Left lung (tissue), 14 donors: ENCODE results near the gene C3orf18. TPM values are rescaled to one million over a fixed set of nuclear protein-coding genes. Genes with fewer than 3 reads are reported as not detected.
A peak's percentile ranks its signal among the peaks of the same experiment; 100 is the strongest.

Experiments
- ATAC-seq: fragments of 200-7000 bp; cut with Tn5 transposase; one replicate; pipeline ENCODE4 v1.9.1; 2020; ENCODE audit warnings: moderate library complexity
- DNase-seq, 4 donors: peaks; one replicate each; pipeline ENCODE4 v3.0.0-alpha.2; 2013 to 2020
- H3K27ac ChIP-seq, 2 donors: fragments of 200-600 bp; sonication (generic) in 1 of 2; one replicate each; pipeline versions ENCODE4 v1.5.0 to v1.8.0; 2020 to 2021
- H3K27me3 ChIP-seq, 2 donors: fragments of 200-600 bp; sonication (generic) in 1 of 2; one replicate each; pipeline versions ENCODE4 v1.5.0 to v1.8.0; 2020 to 2021
- H3K36me3 ChIP-seq, 2 donors: fragments of 200-600 bp; sonication (generic) in 1 of 2; one replicate each; pipeline versions ENCODE4 v1.5.0 to v1.8.0; 2020 to 2021
- H3K4me1 ChIP-seq, 2 donors: fragments of 200-600 bp; one replicate each; pipeline ENCODE4 v1.8.0; 2021
- H3K4me3 ChIP-seq, 2 donors: fragments of 200-600 bp; sonication (generic) in 1 of 2; one replicate each; pipeline versions ENCODE4 v1.5.0 to v1.8.0; 2020 to 2021; ENCODE audit warnings: mild to moderate bottlenecking in 1 of 2
- H3K9me3 ChIP-seq, 2 donors: fragments of 200-600 bp; sonication (generic) in 1 of 2; one replicate each; pipeline versions ENCODE4 v1.5.0 to v1.8.0; 2020 to 2021
- intact Hi-C, 2 donors: fragments of 100-400 bp; cut with DNase I; formaldehyde crosslinking; loops; one replicate each; pipeline versions ENCODE4 v1.11.2 to v1.14.2; 2022
- long read RNA-seq, 12 donors: library from polyadenylated mRNA in 2 of 12; unstranded in 2 of 12; transcript quantifications; one replicate each; pipeline ENCODE4 v2.0.0 and lab custom pipeline, GENCODE V29; 2019 to 2026
- polyA plus RNA-seq, 6 donors: library from polyadenylated mRNA; unstranded; fragments of 120-200 nt; gene quantifications; one replicate each; pipeline ENCODE4 v1.2.1, GENCODE V29; 2013; ENCODE audit not compliant: insufficient read length in 6 of 6
- total RNA-seq, 2 donors: library from RNA; stranded (reverse); fragmentation: NEBNext Ultra II Directional; extraction: Animal tissue kit (Norgen Biotek cat#: 25700); gene quantifications; one replicate each; pipeline ENCODE4 v1.2.1, GENCODE V29; 2021
- TF ChIP-seq, protein P1 (sequence below), 2 donors: fragments of 200-600 bp; sonication (generic) in 1 of 2; IDR thresholded peaks; one replicate each; pipeline versions ENCODE4 v1.5.0 to v1.8.0; 2021; ENCODE audit warnings: antibody characterized with exemption in 2 of 2
- donor health status: DM: no; HTN: yes; CAD: no.
- donor health status: DM: no; HTN: no; CAD: no.

The C3orf18 gene
- 1 to 10 TPM; 6.2 to 6.6 TPM for total RNA-seq
- 10 to 100 TPM; 19.1 to 24.5 (median 21.8) TPM for polyA plus RNA-seq
- long read RNA-seq, donor 1, transcript C3orf18-210 (4 exons, 788 nt), result major isoform, 7 of 32 reads
- long read RNA-seq, donor 1, partial matches to known transcripts, result 23 of 32 reads
- long read RNA-seq, donor 1, other reads (novel, unspliced or antisense), result 0 of 32 reads
- long read RNA-seq, donor 2, partial matches to known transcripts, result 0 of 5 reads
- long read RNA-seq, donor 2, other reads (novel, unspliced or antisense), result 0 of 5 reads
- long read RNA-seq, donor 3, partial matches to known transcripts, result 0 of 7 reads
- long read RNA-seq, donor 3, other reads (novel, unspliced or antisense), result 0 of 7 reads
- long read RNA-seq, donor 4, partial matches to known transcripts, result 0 of 1 reads
- long read RNA-seq, donor 4, other reads (novel, unspliced or antisense), result 0 of 1 reads
- long read RNA-seq, donor 5, partial matches to known transcripts, result 0 of 4 reads
- long read RNA-seq, donor 5, other reads (novel, unspliced or antisense), result 0 of 4 reads
- long read RNA-seq, donor 6, transcript C3orf18-210 (4 exons, 788 nt), result major isoform, 5 of 7 reads
- long read RNA-seq, donor 6, partial matches to known transcripts, result 0 of 7 reads
- long read RNA-seq, donor 6, other reads (novel, unspliced or antisense), result 0 of 7 reads
- long read RNA-seq, donor 7, partial matches to known transcripts, result 0 of 1 reads
- long read RNA-seq, donor 7, other reads (novel, unspliced or antisense), result 0 of 1 reads
- long read RNA-seq, donor 8, partial matches to known transcripts, result 0 of 1 reads
- long read RNA-seq, donor 8, other reads (novel, unspliced or antisense), result 0 of 1 reads
- long read RNA-seq, donor 9, result 0 reads
- long read RNA-seq, donor 10, partial matches to known transcripts, result 0 of 3 reads
- long read RNA-seq, donor 10, other reads (novel, unspliced or antisense), result 0 of 3 reads
- long read RNA-seq, donor 11, transcript C3orf18-203 (5 exons, 2,486 nt), result major isoform, 5 of 23 reads
- long read RNA-seq, donor 11, partial matches to known transcripts, result 12 of 23 reads
- long read RNA-seq, donor 11, other reads (novel, unspliced or antisense), result 0 of 23 reads
- long read RNA-seq, donor 12, partial matches to known transcripts, result 0 of 2 reads
- long read RNA-seq, donor 12, other reads (novel, unspliced or antisense), result 0 of 2 reads

DNA sequence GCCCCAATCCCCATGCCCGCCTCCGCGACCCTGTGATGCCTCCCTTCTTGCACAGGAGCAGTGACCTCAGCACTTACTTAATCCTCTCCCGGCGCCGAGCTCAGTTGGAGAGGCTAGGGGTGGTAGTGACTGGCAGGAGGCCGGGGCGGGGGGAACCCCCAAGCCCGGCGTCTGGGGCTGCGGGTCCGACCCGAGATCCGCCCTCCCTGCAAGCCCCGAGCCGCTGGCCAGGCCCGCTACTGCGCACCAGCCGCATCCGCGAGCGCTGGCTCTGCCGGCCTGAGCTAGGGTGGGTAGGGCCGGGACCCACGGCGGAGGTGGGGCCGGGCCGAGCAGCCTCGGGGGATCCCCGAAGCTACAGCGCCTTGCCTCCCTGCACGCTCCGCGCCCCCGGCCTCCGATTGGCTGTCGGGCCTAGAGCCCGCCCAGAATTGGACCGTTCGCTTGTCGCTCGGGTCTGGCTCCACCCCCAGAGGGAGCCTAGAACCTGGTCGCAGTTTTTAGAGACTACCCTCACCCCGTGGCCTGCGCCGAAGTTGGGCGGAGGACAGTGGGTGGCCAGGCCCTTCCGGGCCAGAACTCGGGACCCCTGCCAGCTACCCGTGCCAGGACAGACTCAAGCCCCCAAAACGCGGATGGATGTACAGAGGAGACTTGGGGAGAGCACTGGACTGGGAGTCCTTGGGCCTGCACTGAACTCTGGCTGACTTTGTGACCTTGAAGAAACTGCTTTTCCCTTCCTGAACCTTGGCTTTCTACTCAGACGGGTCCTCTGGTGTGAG lies at the start of gene C3orf18:
TSS of gene C3orf18 (minus strand) at position 362 of the 782 bp plus-strand sequence. CDS start 2,048 bp downstream, outside the sequence.
- Histone ChIP-seq H3K36me3 (no peaks in the 10 kb centered on the region), H3K27ac (peak within 1 kb of the TSS; percentile 62 to 87), H3K9me3 (no peaks in the 10 kb centered on the region), H3K4me1 (peaks cover 11 to 49% of the 10 kb centered on the region in 2 donors), H3K27me3 (no peaks in the 10 kb centered on the region), H3K4me3 (peak within 1 kb of the TSS; percentile 70 to 84)
- DNase-seq (peak; percentile 85 to 98 (median 93)), ATAC-seq (peak; percentile 78)
- TF ChIP-seq, protein P1, sequence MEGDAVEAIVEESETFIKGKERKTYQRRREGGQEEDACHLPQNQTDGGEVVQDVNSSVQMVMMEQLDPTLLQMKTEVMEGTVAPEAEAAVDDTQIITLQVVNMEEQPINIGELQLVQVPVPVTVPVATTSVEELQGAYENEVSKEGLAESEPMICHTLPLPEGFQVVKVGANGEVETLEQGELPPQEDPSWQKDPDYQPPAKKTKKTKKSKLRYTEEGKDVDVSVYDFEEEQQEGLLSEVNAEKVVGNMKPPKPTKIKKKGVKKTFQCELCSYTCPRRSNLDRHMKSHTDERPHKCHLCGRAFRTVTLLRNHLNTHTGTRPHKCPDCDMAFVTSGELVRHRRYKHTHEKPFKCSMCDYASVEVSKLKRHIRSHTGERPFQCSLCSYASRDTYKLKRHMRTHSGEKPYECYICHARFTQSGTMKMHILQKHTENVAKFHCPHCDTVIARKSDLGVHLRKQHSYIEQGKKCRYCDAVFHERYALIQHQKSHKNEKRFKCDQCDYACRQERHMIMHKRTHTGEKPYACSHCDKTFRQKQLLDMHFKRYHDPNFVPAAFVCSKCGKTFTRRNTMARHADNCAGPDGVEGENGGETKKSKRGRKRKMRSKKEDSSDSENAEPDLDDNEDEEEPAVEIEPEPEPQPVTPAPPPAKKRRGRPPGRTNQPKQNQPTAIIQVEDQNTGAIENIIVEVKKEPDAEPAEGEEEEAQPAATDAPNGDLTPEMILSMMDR (IDR thresholded peaks at IDR 0.05), result no peak
- intact Hi-C loops, result no loop called here

DNA sequence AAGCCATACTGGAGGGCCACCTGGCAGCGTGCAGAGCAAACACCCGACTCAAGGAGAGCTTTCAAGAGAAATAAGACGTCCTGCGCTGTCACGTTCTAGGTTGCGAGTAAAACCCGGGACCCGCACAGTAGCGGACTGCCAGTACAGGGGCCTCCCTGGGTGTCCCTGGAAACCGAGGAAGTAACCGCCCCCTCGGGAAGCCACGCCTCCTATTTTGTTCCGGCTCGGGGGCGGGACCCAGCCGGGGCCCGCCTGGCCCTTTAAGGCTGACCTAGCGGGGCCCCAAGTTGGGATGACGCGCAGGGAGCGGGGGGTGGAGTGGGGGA lies 49.2 kb upstream of the C3orf18 start:
- ATAC-seq (peak; percentile 75), DNase-seq (peak; percentile 88 to 98 (median 94))
- TF ChIP-seq, protein P1 (IDR thresholded peaks at IDR 0.05), result no peak
- Histone ChIP-seq H3K4me1 (peaks cover 30 to 69% of the 10 kb centered on the region in 2 donors), H3K4me3 (peak overlapping the region; percentile 80 to 90), H3K9me3 (no peaks in the 10 kb centered on the region), H3K27me3 (no peaks in the 10 kb centered on the region), H3K27ac (peak overlapping the region; percentile 73 to 97), H3K36me3 (no peaks in the 10 kb centered on the region)
- intact Hi-C loops, result no loop called here

DNA sequence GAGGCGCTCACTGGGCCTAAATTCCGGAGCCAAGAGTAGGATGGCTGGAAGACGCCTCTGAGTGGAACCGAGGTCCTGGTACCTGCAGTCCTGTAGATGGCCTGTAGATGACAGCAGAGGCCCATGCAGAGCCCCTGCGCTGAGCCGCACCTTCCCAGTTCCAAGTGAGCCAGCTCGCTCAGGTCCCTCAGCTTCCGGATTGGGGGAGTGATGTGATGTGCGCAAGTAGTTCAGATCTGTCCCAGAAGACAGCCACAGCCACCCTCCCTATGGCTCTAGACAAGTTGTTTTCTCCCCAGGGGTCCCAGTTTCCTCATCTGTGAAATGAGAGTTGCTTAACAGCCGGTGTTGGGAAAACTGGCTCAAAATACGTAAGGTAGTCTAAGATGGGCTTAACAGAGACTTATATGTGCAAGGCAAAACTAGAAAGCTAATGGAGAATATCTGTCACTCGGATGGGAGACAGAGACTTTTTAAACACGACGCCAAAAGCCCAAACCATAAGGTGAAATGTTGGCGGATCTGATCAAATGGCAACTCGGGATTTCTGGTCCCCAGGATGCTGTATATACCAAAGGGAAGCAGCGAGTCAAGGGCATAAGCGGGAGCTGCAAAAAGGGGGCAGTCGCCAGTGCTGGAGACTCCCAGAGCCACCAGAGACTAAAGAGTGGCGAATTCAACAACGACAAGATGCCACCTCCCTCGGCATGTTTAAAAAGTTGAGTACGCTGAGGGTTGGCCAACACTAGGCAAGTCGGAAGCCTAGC lies 48.6 kb upstream of the C3orf18 start:
- Histone ChIP-seq H3K9me3 (no peaks in the 10 kb centered on the region), H3K4me1 (peaks cover 30 to 64% of the 10 kb centered on the region in 2 donors), H3K36me3 (no peaks in the 10 kb centered on the region), H3K27ac (peak overlapping the region; percentile 73 to 97), H3K27me3 (no peaks in the 10 kb centered on the region), H3K4me3 (peak overlapping the region; percentile 80 to 90)
- TF ChIP-seq, protein P1 (IDR thresholded peaks at IDR 0.05), result peak; percentile 95 to 96
- ATAC-seq (peak; percentile 64), DNase-seq (peak; percentile 75 to 91 (median 84))
- intact Hi-C loops, result no loop called here

DNA sequence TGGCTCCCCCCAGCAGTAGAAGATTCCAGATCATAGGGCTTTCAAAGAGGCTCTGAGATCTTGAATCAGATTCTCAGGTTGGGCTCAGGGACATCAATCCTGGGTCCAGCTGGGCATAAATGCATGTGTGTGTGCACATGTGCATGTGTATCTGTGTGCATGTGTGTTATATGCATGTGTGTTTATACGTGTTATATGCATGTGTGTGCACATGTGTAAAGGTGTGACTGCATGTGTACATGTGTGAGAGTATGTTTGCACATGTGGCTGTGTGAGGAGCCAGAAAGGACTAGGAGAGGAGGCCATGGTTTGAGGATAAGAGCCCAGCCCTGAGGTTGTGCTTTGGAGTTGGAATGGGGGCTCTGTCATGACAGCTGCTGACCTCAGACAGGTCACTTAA lies 47.6 kb upstream of the C3orf18 start:
- peaks cover 20 to 62% of the 10 kb centered on the region in 2 donors for H3K4me1 ChIP-seq
- intact Hi-C loops, result loop anchor here in 1 of 2 donors (2.0 kb wide), 1 partner anchor 42 kb away; no protein-coding TSS in a partner anchor
- ATAC-seq, result no peak

More for the DNA sequence above, 47.6 kb upstream of the C3orf18 start:
- Histone ChIP-seq H3K4me3 (no peak overlapping the region), H3K9me3 (no peaks in the 10 kb centered on the region), H3K36me3 (peaks cover 0 to 1% of the 10 kb centered on the region in 2 donors), H3K27me3 (no peaks in the 10 kb centered on the region), H3K27ac (no peak overlapping the region)
- DNase-seq, result no peak
- TF ChIP-seq, protein P1 (IDR thresholded peaks at IDR 0.05), result no peak
